Stimulated activated CD4-positive, alpha-beta T cell treated with anti-CD3 and anti-CD28 coated beads, Interleukin-4, amount 100 ng/mL, for 24 hours (primary cell): ENCODE measurements around the gene GPR150.

ENCODE experiments used
- DNase-seq: peaks from one replicate; pipeline ENCODE4 v3.0.0-alpha.2; 2020

GPR150 gene

GRCh38 chr5:95620030-95620869, at the start of gene GPR150:
Gene GPR150, plus strand, starts transcription at chr5:95620087. Its CDS starts 189 bp downstream, at chr5:95620276.
- DNase-seq, result peak; percentile 64

DNA sequence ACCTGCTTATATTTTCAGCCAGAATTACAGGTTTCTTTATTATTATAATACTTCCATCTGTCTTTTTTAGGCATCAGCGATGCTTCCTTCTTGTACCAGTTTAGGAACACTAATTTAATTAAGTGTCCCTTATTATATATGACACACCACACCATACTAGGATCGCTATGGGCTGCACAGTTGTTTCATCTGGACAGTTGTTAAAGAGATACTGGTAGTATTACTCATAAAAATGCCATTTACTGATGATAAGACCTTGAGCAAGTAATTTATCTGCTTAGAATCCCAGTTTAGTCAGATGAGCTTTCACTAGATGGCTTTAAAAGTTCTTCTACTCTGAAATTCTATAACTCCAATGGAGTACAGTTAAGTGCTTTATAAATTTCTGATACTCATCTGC, 47.9 kb upstream of the GPR150 start:
- DNase-seq, result no peak

DNA sequence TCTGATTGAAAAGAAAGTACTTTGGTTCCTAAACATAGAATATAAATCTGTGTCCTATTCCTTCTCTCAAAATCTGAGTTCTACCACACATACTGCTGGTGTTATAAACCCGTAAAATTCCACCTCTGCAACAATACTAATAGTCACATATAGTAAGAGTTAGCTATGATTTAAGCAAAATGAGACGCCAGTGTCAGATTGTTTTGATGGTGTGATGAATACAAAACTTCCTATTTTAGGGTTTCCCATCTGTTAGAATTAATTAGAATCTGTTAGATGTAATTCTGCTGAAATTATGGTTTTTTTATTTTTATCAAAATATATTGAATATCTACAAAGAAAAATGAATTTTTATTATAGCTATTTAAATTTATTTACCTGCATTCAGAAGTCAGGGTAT, 38.3 kb upstream of the GPR150 start:
- no peak for DNase-seq

- DNase-seq, result no peak
Observed at GRCh38 chr5:95583992-95584391, 35.9 kb upstream of the GPR150 start.

GRCh38 chr5:95590880-95591279, 29.0 kb upstream of the GPR150 start:
- DNase-seq, result no peak

GRCh38 chr5:95591490-95591901, 28.4 kb upstream of the GPR150 start:
- DNase-seq, result no peak

- DNase-seq, result no peak
Observed at GRCh38 chr5:95595289-95595931, 24.5 kb upstream of the GPR150 start.

DNA sequence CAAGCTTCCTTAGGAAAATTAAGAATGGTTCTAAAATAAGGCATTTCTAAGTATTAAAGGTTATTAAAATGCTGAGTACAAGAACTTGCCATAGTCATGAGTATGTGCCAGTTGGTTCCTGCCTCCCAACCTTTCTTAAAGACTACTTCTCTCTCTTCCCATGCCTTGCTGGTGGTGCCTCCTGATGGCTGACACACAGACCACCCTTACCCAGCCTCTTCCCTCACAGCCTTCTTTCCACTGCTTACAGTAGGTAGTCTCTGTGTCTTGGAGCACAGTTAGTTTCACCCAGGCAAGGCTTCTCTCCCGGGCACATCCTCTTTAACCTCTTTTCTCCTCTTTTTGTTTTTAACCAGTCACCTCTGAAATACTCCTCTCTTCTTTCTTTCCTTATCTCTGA, 20.6 kb upstream of the GPR150 start:
- no peak for DNase-seq

- no peak for DNase-seq
Observed at GRCh38 chr5:95600557-95600956, 19.3 kb upstream of the GPR150 start.

DNA sequence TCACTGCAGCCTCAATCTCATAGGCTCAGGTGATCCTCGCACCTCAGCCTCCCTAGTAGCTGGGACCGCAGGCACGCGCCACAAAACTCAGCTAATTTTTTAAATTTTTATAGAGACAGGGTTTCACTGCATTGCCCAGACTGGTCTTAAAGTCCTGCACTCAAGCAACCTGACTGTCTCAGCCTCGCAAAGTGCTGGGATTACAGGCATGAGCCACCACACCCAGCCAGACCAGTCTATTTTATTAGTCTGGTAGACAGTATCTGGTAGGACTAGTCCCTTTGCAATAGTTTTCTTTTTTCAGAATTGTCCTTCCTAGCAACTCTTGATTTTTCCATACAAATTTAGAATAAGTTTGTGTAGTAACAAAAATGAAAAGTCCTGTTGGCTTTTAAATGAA, 14.1 kb upstream of the GPR150 start:
- DNase-seq, result no peak

DNA sequence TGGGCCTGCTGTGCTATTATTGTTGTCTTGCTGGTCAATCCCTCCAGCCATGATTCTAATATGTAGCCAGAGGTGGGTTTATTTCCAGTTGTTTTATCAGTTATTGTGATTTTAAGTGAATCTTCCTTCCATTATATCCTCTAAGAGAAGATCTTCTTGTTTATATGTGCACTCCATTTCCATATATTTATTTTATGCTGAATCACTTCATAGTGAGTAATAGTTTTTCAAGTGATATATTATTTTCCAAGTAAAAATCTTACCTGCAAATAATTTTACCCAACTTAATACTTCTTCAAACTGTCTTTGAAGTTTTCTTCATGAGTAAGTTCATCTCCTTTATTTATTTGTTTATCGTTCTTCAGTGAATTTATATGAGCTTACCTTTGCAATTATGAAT, 13.5 kb upstream of the GPR150 start:
- no peak for DNase-seq

DNA sequence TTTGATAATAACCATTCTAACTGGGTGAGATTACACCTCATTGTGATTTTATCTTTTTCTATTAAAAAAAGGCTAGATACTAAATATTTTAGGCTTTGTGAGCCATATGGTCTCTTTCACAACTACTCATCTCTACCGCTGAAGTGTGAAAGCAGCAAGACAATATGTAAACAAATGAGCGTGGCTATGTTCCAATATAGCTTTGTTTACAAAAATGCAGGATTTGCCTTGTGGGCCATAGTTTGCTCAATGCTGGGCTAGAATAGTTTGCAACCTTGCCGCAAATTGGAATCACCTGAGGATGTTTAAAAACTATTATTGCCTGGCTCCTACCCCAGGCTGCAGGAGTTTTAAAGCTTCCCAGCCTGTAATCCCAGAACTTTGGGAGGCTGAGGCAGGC, 10.2 kb upstream of the GPR150 start:
- DNase-seq, result no peak

DNA sequence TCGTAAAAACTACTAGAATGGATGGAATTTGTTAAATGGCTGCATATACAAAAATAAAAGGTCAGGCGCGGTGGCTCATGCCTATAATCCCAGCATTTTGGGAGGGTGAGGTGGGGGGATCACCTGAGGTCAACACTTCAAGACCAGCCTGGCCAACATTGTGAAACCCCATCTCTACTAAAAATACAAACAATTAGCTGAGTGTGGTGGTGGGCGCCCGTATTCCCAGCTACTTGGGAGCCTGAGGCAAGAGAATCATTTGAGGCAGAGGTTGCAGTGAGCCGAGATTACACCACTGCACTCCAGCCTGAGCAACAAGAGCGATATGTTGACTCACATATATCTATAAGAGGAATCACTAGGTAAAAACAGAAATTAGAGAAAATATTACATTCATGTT, 9.3 kb upstream of the GPR150 start:
- no peak for DNase-seq

DNA sequence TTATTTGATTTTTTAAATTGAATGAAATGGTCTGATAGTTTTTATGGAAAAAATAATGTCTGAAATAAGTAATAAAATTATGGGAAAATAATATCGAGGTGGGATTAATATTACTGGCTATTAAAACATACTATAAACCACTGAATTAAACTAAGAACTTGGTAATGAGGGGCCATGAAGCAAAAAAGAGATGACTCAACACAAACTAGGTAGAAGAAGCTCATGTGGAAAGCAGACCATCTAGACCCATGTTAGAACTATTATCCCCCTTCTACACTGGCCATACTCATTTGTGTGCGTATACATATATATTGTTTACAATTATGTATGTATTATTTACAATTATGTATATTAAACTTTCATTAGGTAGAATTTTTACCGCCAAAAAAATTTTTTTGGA, 8.5 kb upstream of the GPR150 start:
- DNase-seq, result no peak

DNA sequence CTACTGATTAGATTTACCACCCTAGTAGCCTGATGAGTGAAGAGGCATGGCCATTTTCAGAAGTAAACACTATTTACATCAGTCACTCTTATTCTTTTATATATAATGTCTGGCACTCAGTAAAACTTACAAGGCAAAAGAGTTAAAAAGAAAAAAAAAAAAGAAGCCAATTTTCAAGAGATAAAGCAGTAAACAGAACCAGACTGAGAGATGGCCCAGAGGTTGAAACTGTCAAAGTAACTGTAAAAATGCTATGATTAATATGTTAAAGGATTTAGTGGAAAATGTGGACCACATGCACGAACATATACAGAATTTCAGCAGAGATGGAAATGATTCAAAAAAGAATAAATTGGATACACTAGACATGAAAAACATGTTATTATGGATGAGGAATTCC, 6.4 kb upstream of the GPR150 start:
- no peak for DNase-seq

DNA sequence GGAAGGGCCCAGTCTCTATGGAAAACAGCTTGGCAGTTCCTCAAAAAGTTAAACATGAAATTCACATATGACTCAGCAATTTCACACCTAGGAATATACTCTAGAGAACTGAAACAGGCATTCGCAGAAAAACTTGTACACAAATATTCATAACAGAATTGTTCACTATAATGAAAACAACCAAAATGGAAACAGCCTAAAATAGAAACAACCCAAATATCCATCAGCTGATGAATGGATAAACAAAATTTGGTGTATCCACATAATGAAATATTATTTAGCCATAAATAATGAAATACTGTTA, 4.8 kb upstream of the GPR150 start:
- DNase-seq, result no peak

DNA sequence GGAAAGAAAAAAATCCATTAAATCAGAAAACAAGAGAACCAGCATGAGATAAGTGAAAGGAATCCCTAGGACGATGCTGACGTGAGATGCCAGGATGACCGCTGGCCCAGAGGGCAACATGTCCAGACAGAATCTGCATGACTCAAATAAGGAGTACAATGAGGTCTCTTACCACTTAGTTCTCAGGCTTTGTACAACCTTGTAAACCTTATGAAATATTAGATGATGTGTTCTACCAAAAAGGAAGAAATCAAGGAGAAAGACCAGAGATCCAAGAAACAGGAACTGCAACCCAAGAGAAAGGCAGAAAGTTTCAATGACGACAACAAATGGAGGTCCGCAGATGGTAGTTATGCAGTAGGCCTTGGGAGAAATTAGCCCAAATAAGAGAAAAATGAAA, 2.8 kb upstream of the GPR150 start:
- DNase-seq, result no peak

DNA sequence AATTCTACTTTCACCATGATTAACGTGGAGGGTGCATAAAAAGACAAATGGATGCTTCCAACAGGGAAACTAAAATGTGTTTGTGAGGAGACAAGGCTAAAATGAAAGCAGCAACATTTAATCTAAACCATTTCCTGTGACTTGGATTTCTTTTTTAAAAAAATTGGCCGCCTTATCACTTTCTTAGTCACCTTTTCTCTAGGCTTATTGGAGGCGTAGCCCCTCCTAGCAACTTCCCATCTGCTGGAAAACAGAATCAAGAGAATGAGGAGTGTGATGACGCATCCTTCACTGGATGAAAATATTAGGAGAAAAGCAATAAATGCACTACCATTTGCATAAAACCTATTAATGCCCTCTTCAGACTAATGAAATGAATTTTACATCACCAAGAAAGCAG, 791 bp upstream of the GPR150 start:
- DNase-seq, result no peak

- DNase-seq, result no peak
Observed at GRCh38 chr5:95619514-95620029, 315 bp upstream of the GPR150 start.

DNA sequence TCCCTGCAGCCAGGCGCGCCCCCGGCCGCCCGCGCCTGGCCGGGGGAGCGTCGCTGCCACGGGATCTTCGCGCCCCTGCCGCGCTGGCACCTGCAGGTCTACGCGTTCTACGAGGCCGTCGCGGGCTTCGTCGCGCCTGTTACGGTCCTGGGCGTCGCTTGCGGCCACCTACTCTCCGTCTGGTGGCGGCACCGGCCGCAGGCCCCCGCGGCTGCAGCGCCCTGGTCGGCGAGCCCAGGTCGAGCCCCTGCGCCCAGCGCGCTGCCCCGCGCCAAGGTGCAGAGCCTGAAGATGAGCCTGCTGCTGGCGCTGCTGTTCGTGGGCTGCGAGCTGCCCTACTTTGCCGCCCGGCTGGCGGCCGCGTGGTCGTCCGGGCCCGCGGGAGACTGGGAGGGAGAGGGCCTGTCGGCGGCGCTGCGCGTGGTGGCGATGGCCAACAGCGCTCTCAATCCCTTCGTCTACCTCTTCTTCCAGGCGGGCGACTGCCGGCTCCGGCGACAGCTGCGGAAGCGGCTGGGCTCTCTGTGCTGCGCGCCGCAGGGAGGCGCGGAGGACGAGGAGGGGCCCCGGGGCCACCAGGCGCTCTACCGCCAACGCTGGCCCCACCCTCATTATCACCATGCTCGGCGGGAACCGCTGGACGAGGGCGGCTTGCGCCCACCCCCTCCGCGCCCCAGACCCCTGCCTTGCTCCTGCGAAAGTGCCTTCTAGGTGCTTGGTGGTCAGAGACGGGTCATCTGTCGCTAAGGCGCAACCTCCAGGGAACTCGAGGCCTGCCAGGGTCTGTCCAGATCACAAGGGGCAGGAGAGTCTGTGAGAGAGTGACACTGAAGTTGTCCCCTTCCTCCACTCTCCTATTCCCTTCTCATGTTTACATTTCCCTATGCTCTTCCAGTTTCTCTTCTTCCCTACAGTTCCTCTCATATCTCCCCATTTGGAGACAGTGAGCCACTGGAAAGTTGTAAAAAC, 1.3 kb downstream of the GPR150 start:
- peak; percentile 40 for DNase-seq

DNA sequence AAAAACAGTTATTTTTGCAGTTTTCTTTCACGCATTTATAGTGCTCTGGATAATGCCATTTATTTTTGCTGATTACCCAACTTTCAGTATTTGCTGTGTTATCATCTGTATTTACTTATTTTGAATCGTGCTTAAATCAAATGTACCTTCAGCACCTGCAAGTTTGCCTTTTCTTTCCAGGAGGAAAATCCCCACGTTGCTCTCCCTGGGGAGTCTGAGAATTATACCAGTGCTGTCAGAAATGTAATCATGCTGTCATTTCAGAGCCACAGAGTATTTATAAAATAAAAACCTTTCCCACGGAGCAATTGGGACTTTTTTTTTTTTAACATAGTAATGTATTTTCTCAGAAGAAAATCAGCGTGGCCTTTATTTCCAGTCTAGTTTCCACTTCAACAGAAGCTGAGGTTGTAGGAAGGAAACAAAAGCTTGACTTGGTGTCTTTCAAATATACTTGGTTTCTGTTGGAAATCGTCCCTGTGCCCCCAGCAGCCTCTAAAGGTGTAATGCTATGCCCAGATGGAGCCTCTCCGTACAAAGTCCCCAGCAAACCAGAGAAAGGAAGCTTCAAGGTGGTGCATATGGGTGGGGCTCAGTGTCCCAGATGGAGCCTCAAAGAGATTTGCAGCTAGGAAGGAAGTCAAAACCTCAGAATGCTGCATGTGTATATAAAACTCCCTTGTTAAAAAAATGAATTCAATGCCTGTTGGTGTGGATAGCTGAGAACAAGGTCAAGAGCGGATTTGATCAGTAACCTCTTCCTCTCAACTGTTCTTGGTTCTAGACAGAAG, 2.1 kb downstream of the GPR150 start:
- peak; percentile 10 for DNase-seq

GRCh38 chr5:95623706-95624105, 3.8 kb downstream of the GPR150 start:
- DNase-seq, result no peak

- no peak for DNase-seq
Observed at GRCh38 chr5:95624368-95624767, 4.5 kb downstream of the GPR150 start.
